Ectodermal cell (in vitro differentiated cells): ENCODE data around the gene PIK3CD.
"Not testable (repeated sequence)": the region's sequence is repeated elsewhere in the genome, so short reads cannot be mapped to it uniquely, and the experiment has no call there.

Experiments
- H3K27ac ChIP-seq: 2 replicates; pipeline ENCODE4 v1.7.0; 2013; ENCODE audit warnings: mild to moderate bottlenecking, low read depth, low read length; ENCODE audit not compliant: insufficient read depth, poor library complexity, severe bottlenecking
- H3K27me3 ChIP-seq: 2 replicates; pipeline ENCODE4 v1.7.0; 2013; ENCODE audit warnings: mild to moderate bottlenecking, low read length; ENCODE audit not compliant: insufficient read depth, control insufficient read depth, poor library complexity, severe bottlenecking
- H3K36me3 ChIP-seq: one replicate; pipeline ENCODE4 v1.7.0; 2013; ENCODE audit warnings: low read length; ENCODE audit not compliant: control insufficient read depth, insufficient read depth
- H3K4me1 ChIP-seq: one replicate; pipeline ENCODE4 v1.7.0; 2013; ENCODE audit warnings: low read length; ENCODE audit not compliant: control insufficient read depth, insufficient read depth
- H3K4me3 ChIP-seq: 2 replicates; pipeline ENCODE4 v1.7.0; 2013; ENCODE audit warnings: low read depth, low read length, control low read depth; ENCODE audit not compliant: insufficient read depth
- H3K9me3 ChIP-seq: 2 replicates; pipeline ENCODE4 v1.7.0; 2013; ENCODE audit warnings: mild to moderate bottlenecking, low read length, moderate library complexity; ENCODE audit not compliant: control insufficient read depth
- WGBS, 2 experiments: methylation state at CpG; one replicate each; pipeline ENCODE4 v1.1.7; 2013; ENCODE audit warnings: missing lambda C conversion rate in 2 of 2; 5-methylcytosine and 5-hydroxymethylcytosine counted together

Gene PIK3CD

DNA sequence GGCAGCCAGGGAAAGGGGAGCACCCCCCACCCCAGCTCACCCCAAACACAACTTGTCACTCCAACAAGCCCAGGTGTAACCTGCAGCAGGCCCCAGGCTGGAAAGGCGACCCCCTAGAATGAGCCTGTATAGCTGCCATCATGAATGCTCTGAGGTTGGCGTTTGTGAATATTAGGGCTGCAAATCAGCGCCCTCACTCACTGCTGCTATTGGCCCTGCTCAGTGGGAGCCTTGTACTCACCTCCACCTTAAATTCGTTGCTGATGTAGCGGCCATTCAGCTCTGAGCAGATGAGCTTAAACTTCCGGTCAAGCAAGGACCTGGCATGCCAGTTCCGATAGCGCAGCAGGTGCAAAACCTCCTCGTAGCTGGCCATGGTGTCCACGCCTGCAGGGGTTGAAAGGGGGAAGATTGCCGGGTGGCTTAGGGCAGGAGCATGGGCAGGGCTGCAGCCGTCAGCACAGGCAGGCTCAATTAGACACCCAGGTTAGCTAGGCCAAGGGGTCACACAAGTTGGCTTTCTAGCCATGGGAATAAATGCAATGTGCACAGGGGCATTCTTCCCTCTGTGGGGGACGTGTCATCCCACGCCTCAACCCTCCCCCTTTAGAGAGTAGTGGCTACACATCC is 81.7 kb downstream of the PIK3CD start:
- no peaks in the 10 kb centered on the region for H3K9me3 ChIP-seq
- H3K27ac ChIP-seq: no peak overlapping the region
- H3K27me3 ChIP-seq: no peaks in the 10 kb centered on the region
- H3K4me3 ChIP-seq: no peak overlapping the region
- H3K4me1 ChIP-seq: no peaks in the 10 kb centered on the region
- 95 to 97% methylated on average over 14 of the region's 14 CpGs for WGBS, 2 experiments
- peaks cover 65% of the 10 kb centered on the region for H3K36me3 ChIP-seq

DNA sequence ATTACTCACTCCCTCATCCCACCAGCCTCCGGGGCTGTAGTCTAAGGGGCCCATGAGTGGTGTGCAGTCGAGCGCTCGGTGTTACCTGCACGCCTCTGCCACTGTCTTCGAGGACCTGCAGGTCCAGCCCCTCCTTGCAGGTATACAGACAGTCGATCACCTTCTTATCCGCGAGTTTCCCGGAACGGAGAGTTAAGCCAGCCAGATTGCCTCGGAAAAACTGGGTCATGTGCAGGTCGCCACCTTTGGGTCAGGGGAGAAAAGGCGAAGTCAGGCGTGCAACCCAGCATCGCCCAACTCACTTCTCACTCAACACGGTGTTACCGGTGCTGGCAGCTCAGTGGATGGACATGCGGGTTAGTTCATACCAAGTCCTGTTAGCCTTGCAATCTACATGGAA is 84.3 kb downstream of the PIK3CD start:
- H3K27me3 ChIP-seq: no peaks in the 10 kb centered on the region
- H3K4me1 ChIP-seq: no peaks in the 10 kb centered on the region
- no peak overlapping the region for H3K4me3 ChIP-seq
- H3K27ac ChIP-seq: no peak overlapping the region
- no peaks in the 10 kb centered on the region for H3K9me3 ChIP-seq
- 94 to 97% methylated on average over 19 of the region's 19 CpGs for WGBS, 2 experiments
- peaks cover 65% of the 10 kb centered on the region for H3K36me3 ChIP-seq

DNA sequence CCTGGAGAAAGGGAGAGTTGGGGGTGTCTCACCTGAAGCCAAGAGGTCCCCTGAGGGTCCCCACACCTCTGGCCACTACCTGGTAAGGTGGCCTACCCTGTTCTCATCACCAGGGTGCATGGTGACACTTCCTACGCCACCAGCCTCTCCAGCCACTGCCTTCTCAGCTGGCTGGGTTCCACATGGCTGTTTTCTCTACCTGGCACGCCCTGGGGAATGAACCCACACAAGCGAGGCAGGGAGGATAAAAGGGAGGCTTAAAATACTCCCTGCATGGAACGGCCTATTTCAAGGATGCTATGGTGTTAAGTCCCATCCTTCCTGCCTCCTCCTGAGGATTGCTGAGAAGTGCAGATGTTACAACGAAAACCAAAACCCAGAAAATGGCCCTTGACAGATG is 84.7 kb downstream of the PIK3CD start:
- Histone ChIP-seq H3K9me3 (no peaks in the 10 kb centered on the region), H3K4me3 (no peak overlapping the region), H3K27ac (no peak overlapping the region), H3K4me1 (no peaks in the 10 kb centered on the region), H3K36me3 (peaks cover 65% of the 10 kb centered on the region), H3K27me3 (no peaks in the 10 kb centered on the region)
- WGBS, 2 experiments: 96 to 98% methylated on average over 5 of the region's 5 CpGs

DNA sequence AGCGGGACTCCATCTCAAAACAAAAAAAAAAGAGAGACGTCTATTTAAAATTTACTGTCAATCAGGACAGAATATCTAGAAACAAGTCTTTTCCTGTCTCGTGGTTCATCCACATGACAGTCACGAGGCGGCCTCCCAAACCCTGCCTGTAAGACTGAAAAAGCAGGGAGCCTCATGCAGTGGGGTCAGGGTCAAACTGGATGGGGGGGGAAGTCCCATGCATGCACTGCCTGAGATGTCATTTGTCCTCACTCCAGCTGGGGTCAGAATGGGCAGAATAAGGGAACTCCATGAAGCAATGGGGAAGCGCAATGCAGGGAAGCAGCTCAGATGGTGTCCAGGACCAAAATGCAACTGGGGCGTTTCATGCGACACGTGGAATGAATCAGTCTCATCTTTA is 85.5 kb downstream of the PIK3CD start:
- Histone ChIP-seq H3K27ac (no peak overlapping the region), H3K4me3 (no peak overlapping the region), H3K36me3 (peaks cover 64% of the 10 kb centered on the region), H3K9me3 (no peaks in the 10 kb centered on the region), H3K4me1 (no peaks in the 10 kb centered on the region), H3K27me3 (no peaks in the 10 kb centered on the region)
- WGBS, 2 experiments: 94 to 97% methylated on average over 9 of the region's 9 CpGs

DNA sequence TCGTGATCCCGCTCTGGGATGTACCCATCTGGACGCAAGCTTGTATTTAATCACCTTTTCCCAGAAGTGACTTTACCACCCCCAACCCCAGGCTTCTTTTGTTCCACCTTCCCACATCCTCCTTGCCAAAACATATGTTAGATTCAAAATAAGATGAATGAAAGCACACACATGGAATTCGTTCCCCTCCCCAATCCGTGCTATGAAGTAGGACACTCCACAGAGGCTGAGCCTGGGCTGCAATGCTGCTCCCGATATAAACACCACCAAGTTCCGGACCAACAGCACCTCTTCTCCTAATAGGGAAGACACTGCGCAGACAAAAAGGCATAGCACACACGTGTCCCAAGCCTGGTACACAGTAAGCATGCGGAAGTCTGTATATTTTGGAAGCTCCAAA is 86.1 kb downstream of the PIK3CD start:
- Histone ChIP-seq H3K27me3 (no peaks in the 10 kb centered on the region), H3K4me1 (no peaks in the 10 kb centered on the region), H3K36me3 (peaks cover 63% of the 10 kb centered on the region), H3K4me3 (no peak overlapping the region), H3K9me3 (no peaks in the 10 kb centered on the region), H3K27ac (no peak overlapping the region)
- WGBS, 2 experiments: 94 to 95% methylated on average over 10 of the region's 10 CpGs

DNA sequence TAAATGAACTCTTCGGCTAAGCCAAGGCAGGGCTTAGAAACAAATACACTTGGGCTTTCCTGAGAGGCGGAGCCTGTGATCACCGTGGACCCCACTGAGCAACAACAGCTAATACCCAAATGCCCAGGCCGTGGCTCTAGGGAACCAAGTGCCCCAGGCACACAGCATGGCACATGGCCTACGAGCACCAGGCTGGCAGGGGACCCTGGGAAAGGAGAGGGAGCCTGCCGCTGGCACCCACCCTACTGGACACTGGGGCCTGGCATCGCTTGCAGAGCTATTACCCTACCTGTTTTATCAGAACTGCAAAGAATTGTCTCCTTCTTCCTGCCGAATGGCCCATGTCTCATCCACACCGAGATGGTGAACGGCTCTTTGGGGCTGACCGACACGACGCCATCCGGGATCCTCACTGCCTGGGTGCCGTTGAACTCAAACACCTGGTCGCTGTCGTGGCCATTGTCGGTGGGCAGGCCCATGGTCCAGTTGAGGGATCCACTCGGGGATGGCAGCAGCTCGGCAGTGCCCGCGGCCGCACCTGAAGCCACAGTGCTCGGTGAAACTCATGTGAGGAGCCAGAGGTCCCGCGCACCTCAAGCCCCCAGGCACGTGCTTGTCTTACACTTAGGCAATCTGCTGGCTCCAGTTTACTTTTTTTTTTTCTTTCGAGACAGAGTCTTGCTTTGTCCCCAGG is 92.7 kb downstream of the PIK3CD start:
- no peaks in the 10 kb centered on the region for H3K27me3 ChIP-seq
- WGBS, 2 experiments: 95 to 97% methylated on average over 28 of the region's 28 CpGs
- no peak overlapping the region for H3K4me3 ChIP-seq
- H3K4me1 ChIP-seq: no peaks in the 10 kb centered on the region
- H3K27ac ChIP-seq: no peak overlapping the region
- no peaks in the 10 kb centered on the region for H3K9me3 ChIP-seq
- H3K36me3 ChIP-seq: peaks cover 53% of the 10 kb centered on the region

DNA sequence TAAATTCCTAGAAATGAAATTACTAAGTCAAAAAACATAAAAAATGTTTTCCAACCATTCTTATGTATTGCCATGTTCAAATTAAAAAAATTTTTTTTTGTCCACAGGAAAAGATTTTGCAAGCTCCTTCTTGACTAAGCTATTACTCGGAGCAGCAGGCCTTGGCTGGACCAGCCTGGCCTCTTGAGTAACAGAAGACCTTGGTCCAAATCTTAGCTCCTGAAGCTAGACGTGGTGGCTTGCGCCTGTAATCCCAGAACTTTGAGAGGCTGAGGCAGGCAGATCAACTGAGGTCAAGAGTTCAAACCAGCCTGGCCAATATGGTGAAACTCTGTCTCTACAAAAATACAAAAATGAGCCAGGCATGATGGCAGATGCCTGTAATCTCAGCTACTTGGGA is 94.7 kb downstream of the PIK3CD start:
- peaks cover 62% of the 10 kb centered on the region for H3K36me3 ChIP-seq
- H3K4me1 ChIP-seq: no peaks in the 10 kb centered on the region
- WGBS, 2 experiments: 93 to 97% methylated on average over 3 of the region's 3 CpGs
- H3K27ac ChIP-seq: no peak overlapping the region
- no peak overlapping the region for H3K4me3 ChIP-seq
- no peaks in the 10 kb centered on the region for H3K27me3 ChIP-seq
- H3K9me3 ChIP-seq: no peaks in the 10 kb centered on the region

DNA sequence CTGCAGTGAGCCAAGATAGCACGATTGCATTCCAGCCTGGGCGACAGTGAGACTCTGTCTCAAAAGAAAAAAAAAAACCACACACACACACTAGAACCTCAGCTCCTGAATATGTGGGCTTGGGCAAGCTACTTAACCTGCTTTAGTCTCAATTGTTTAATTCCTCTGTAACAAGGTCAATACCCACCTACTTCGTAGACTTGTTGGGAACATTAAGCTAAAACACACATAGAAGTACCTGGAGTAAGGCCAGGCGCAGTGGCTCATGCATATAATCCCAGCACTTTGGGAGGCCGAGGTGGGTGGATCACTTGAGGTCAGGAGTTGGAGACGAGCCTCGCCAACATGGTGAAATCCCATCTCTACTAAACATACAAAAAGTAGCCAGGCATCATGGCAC is 95.1 kb downstream of the PIK3CD start:
- H3K27ac ChIP-seq: no peak overlapping the region

DNA sequence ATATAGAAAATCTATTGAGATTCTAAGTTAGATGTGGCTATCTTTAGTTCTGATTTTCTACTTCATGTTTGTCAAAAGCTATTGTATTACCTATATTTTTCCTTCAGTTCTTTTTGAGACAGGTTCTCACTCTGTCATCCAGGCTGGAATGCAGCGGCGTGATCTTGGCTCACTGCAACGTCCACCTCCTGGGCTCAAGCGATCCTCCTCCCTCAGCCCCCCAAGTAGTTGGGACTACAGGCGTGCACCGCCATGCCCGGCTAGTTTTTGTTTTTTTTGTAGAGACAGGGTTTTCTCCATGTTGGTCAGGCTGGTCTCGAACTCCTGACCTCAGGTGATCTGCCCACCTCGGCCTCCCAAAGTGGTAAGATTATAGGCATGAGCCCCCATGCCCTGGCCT is 96.9 kb downstream of the PIK3CD start:
- not testable (repeated sequence) for H3K4me1 ChIP-seq, H3K27me3 ChIP-seq, H3K4me3 ChIP-seq, H3K27ac ChIP-seq, H3K9me3 ChIP-seq
- WGBS, 2 experiments: 87 to 91% methylated on average over 9 of the region's 9 CpGs
- peaks cover 46% of the 10 kb centered on the region for H3K36me3 ChIP-seq

More for the DNA sequence above, 95.1 kb downstream of the PIK3CD start:
- H3K4me1 ChIP-seq: no peaks in the 10 kb centered on the region
- H3K27me3 ChIP-seq: no peaks in the 10 kb centered on the region
- H3K36me3 ChIP-seq: peaks cover 61% of the 10 kb centered on the region
- H3K9me3 ChIP-seq: no peaks in the 10 kb centered on the region
- 88 to 92% methylated on average over 7 of the region's 7 CpGs for WGBS, 2 experiments
- H3K4me3 ChIP-seq: no peak overlapping the region

DNA sequence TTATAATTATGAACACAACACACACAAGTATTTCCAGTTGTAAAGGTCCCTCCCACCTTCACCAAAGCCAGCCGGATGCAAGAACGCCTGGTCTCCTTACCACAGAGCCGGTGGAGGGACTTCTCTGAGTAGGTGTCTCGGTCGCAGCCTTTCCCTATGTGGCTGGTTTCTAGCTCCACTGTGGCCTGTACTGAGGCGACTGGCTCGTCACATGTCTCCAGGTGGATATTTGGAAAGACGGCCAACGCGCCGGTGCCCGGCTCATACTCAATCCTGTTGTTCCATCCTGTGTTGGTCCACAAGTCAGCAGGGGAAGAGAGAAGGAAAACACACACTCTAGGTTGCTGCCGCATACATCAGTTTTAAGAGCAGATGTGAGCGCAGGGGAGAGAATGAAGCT is 97.8 kb downstream of the PIK3CD start:
- H3K9me3 ChIP-seq: no peaks in the 10 kb centered on the region
- H3K27ac ChIP-seq: no peak overlapping the region
- H3K36me3 ChIP-seq: peaks cover 37% of the 10 kb centered on the region
- H3K4me3 ChIP-seq: no peak overlapping the region
- H3K4me1 ChIP-seq: peaks cover 3% of the 10 kb centered on the region
- WGBS, 2 experiments: 98% methylated on average over 14 of the region's 14 CpGs
- no peaks in the 10 kb centered on the region for H3K27me3 ChIP-seq
